GM19397 (cell line): Measurements from ENCODE around the gene CMTM2.
"Not testable (repeated sequence)": the region's sequence is repeated elsewhere in the genome, so short reads cannot be mapped to it uniquely, and the experiment has no call there.

Experiments used
- ATAC-seq: cut with Tn5 transposase; IDR thresholded peaks from one replicate; pipeline ENCODE4 v1.9.1; 2021; ENCODE audit warnings: mild to moderate bottlenecking, moderate library complexity; ENCODE audit not compliant: unreplicated experiment

CMTM2 gene

DNA sequence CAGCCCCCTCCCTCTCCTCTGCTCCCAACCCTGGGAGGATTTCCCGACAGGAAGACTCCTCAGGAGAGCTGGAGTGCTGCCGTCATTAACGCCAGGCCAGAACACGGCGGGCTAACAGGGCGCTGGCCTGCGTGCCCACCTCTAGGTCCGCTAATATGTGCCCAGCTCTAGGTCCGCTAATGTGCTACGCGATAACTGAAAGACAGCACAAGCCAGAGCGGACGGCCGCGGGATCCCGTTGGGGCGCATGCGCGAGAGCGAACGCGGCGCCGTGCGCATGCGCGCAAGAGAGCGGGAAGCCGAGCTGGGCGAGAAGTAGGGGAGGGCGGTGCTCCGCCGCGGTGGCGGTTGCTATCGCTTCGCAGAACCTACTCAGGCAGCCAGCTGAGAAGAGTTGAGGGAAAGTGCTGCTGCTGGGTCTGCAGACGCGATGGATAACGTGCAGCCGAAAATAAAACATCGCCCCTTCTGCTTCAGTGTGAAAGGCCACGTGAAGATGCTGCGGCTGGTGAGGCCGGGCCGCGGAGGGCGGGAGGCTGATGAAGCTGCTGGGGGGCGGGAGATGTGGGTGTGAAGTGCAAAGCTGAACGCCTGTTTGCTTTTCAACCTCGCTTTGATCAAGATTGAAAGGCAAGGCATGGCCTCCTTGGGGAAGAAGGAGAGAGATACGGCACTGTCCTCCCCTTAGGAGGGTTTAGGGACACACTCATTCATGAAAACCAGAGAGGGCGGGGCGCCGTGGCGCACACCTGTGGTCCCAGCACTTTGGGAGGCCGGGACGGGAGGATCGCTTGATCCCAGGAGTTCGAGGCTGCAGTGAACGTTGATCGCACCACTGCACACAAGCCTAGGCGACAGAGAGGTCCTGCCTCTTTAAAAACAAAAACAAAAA is 26.7 kb upstream of the CMTM2 start, which contains the start of gene CKLF:
Gene CKLF, plus strand, starts transcription at position 291 of the 892 bp plus-strand sequence. Its CDS starts 140 bp downstream, at position 431.
- ATAC-seq: peak; percentile 79

DNA sequence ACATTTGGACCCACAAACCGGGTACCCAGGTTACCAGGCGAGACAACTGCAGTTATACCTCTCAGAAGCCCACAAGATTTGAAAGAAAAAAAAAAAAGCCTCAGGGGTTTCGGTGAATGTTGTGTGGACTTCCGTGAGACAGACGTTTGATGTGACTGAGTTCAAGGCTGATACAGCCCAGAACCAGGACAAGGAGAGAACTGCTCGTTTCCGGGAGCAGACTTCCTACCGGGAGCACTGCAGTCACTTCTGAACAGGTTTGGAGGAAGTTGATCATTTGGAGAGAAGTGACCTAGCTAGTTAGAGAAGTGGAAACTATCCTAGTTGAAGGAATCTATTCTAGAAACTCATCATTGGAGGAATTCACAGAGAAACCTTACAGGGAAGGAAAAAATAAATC is 26.0 kb upstream of the CMTM2 start:
- ATAC-seq: no peak

DNA sequence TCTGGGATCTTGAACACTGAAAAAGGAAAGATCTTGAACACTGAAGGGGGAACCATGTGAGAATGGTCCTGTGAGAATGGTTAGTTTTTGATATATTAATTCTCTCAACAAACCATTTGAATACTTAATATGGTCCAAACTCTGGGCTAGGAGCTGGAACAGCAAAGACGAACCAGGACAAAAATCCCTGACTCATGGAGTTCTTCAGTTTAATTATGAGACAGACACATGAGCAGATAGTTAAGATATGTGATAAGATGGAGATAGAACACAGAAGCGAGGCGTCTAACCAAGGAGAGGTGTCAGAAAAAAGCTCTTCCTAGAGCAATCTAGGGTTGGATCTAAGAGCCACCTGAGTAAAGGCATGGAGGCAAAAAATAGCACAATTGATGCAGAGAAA is 25.2 kb upstream of the CMTM2 start:
- ATAC-seq: no peak

DNA sequence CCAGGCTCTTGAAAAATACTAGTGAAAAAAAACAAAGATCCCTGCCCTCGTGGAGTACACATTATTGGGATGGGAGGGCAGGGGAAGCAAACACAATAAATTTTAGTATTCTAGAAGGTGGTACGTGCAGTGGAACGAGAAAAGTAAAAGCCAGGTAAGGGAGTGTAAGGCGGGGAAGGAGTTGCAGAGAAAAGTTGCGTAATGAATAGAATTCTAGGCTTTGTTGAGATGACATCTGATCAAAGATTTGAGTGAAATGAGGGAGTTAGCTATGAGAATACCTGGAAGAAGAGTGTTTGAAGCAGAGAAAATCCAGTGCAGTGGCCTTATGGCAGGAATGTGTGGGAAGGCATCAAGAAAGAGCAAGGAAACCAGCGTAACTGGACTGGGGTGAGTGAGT is 24.8 kb upstream of the CMTM2 start:
- ATAC-seq: no peak

DNA sequence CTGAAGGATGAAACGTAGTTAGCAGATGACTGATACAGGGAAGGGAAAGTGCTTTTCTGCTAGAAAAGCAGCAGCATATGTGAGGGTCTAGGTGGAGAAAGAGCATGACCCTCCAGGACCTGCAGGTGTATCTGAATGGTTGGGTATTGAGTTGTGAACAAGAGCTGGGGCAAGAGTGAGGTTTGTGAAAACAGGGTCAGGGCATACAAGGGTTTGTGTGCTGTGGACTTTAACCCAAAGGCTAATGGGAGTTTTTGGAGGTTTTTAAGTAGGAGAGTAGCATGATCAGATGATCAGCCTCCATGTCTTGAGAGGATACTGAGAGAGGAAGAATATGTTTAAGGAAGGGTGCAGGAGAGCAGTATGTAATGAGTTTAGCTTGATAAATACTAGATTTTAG is 19.2 kb upstream of the CMTM2 start:
- no peak for ATAC-seq

DNA sequence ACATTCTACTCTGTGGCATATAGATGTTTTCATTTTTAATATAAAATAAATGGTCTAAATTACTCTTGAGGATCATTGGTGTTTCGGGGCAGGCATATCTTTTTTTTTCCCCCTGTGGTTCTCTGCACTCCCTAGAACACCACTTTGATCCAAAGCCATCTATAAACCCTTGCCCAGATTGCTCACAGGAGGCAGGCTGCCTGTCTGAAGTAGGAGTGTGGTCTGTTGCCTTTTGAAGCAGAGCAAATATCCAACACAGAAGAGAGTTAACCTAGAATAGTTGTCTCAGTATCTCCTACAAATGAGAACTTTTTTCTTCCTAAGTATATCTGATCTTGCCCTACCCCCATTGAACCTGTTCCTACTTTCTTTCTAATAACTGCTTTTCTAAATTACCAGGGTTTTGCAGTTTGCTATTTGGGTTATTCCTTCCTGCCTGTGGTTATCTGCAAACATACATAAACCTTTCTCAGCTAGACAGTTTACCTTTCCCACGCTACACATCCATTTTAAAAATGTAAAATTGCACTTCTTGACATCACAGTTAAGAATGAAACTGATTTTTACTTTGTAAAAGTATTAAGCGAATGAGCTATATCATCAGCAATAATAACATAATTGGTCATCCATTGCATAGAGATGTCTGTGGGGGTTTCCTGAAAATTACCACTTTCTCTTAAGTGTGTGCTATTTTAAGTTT is 17.7 kb upstream of the CMTM2 start:
- ATAC-seq: no peak

DNA sequence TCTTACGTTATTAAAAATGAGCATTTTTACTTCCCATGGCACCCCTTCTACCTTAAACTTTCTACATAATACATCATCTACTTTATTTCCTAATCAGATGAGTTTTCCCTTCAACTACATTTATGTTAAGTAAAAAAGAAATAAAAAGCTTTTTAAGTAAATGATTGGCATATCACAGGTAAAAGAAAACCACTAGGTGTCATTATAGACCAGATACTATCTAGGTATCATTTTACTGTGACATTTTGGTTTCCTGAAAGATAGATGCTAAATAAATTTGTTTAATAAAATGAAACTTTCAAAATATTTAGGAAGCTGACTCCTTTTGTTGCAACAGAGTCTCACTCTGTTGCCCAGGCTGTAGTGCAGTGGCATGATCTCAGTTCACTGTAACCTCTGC is 16.9 kb upstream of the CMTM2 start:
- ATAC-seq: no peak

DNA sequence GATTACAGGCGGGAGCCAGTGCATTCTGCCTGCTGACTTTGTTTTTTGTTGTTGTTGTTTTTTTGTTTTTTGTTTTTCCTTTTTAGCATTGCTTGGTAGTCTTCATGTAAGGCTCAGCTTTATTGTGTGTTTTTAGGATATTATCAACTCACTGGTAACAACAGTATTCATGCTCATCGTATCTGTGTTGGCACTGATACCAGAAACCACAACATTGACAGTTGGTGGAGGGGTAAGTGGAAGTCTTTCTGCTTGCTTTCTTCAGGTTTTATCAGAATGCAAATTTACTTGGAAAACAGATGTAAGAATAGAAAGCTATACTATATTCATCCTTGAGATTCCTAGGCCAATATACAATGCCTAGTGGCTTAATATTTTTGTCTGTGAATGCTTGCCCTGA is 16.3 kb upstream of the CMTM2 start:
- no peak for ATAC-seq

DNA sequence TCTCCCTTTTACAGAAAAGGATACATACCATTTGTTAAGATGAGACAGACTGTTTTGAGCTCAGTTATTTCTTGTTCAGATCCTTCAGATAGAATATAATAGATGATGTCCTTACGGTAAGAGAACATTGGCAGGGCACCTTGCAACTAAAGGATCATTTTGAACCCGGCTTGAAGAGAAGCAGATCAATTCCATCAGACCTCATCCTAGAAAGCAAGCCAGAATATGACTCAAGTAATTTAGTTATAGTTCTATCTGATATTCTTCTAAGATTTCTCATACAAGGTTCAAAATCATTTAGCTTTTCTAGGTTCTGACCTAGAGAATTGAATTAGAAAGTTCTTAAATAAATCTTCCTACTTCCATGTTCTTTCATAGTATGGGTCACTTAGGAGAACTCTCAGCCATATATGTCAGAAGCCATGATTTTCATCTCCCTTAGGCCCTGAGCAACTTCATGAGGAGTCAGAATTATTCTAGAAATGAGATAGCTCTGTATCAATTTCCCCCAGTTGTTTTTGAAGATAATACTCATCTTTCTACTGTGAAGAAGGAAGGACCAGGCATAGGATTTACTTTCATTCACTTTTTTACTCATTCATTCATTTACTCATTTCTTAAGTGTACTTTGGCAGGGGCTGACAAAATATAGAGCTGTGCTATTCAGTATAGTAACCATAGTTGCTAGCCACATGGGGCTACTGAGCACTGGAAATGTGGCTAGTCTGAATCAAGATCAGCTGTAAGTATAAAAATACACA is 15.5 kb upstream of the CMTM2 start:
- ATAC-seq: no peak

DNA sequence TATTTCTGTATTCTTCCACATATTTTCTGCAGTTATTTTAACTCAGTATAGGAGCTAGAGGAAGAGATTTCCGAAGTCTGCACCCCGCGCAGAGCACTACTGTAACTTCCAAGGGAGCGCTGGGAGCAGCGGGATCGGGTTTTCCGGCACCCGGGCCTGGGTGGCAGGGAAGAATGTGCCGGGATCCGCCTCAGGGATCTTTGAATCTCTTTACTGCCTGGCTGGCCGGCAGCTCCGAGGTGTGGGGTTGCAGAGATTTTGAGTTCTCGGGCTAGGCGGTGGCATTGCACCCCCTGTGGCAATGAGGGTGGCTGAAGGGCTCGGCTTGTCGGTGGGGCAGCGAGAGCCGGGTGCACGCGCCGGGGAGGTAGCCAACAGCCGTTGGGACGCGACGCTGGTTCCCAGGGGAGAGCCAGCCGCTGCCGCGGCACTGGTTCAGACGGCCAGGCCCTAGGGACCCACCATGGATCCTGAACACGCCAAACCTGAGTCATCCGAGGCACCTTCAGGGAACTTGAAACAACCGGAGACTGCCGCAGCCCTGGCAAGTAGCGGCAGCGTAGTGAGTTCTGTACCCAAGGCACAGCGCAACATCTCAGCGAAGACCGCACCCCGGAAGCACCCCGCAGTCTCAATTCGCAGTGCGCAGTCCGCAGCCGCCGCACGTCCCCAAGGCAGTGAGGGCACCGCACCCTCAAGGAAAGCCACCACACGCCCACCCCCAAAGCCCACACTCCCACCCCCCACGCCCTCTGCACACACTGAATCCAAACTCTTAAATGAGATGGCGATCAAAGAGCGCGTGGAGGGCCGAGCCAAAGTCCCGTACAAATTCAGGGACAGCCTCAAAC is 13.0 kb upstream of the CMTM2 start, which contains the start of gene CMTM1:
Gene CMTM1, plus strand, starts transcription at position 389 of the 851 bp plus-strand sequence. Its CDS starts 75 bp downstream, at position 464.
- no peak for ATAC-seq

DNA sequence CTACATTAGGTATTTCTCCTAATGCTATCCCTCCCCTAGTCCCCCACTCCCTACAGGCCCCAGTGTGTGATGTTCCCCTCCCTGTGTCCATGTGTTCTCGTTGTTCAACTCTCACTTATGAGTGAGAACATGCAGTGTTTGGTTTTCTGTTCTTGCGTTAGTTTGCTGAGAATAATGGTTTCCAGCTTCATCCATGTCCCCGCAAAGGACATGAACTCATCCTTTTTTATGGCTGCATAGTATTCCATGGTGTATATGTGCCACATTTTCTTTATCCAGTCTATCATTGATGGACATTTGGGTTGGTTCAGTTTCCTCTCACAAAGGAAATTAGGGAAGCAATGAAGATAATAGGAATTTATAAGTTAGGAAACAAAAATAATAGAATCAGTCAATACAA is 12.0 kb upstream of the CMTM2 start:
- ATAC-seq: not testable (repeated sequence)

DNA sequence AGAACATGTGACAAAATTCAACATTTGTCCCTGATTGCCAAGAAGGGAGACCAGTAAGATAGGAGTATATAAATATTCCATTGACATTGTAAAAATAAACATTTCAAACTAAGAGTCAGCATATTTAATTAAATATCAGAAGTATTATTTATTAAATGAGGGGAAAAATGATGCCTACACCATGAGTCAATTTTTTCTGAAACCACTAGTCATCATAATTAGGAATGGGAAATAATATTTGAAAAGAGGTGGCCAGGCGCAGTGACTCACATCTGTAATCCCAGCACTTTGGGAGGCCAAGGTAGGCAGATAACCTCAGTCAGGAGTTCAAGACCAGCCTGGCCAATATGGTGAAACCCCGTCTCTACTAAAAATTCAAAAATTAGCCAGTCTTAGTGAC is 10.9 kb upstream of the CMTM2 start:
- no peak for ATAC-seq

DNA sequence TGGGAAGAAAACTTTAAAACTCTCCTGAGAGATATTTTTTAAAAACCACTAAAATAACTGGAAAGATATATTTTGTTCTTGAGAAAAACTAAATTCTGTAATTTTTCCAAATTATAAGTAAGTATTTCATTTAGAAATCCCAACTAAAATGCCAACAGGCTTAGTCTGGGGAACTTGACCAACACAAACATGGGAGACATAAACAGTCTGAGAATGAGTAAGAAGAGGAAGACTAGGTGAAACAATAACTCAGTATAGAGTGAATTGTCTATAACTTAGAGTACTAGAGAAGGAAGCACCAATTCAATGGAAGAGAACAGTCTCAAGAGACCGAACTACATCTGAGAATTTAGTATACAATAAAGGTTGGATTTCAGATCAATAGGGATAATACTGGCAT is 10.1 kb upstream of the CMTM2 start:
- ATAC-seq: no peak

DNA sequence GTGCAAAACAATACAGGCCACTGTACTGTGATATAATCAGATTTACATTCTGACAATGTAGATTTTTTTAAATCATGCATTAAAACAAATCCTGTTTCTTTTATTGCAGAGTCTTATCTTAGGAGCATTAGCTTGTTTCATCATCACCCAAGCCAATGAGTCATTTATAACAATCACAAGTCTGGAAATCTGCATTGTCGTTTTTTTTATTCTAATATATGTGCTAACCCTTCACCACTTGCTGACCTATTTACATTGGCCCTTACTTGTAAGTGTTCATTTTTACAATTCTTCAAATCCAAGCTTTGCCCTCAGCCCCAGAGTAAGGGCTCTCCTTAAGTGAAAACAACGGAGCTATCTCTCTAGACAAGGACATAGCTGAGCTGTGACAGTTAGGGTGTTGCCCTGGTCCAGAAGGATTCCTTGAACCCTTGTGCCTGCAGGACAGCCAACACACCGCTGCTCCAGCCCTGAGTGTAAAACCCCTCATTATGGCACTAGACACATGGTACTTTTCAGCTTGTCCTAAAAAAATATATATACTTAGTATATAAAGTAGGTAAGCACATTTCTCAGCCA is 9.3 kb upstream of the CMTM2 start:
- no peak for ATAC-seq

DNA sequence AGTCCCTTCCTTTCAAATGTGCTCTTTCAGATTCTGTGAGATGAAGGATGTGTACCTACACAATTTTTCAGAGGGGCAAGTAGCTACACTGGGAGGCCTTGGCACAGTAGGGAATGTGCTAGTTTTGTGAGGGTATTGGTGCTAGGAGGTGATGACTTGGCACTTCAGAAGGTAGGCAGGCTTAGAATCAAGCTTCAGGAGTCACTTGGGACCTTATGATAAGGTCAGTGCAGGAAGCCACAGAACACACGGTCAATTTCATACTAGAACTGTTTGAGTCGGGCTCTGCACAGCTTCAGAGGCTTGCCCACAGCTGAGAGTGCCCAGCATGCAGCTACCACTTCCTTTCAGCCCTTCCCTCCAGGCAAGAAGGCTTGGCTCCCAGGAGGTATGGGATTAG is 6.9 kb upstream of the CMTM2 start:
- no peak for ATAC-seq

DNA sequence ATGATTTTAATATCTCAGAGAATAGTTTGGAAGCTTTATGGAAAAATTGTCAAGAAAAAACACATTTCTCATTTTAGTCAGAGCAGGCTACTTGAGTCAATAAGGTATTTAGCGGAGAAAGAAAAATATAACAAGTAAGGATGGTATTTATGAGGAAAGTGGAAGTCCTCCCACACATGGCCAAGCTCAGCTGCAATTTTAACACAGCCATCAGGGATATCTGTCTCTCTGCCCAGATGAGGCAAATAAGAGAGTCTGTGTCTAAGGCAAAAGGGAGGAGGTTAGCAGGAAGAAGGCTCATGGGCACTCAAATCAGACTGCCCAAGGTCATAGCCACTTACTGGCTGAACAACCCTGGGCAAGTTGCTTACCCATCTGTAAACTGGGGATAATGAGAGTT is 5.2 kb upstream of the CMTM2 start:
- ATAC-seq: no peak

DNA sequence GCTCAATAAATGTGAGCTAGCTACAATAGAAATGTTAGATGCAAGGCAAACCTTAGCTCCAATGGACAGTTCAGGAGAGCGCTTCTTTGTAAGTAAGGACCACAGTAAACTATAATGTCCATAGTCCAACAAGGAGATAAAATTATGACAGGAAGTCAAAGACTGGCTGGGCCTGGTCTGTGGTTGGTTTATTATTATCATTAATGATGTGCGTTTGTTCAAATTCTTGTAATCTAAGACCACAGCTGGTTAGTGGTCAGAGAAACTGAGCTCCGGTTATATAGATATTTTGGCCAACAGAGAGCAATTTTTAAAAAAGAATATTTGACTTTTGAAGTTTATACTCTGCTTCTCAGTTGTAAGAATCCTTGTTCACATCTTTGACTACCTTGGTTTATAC is 4.7 kb upstream of the CMTM2 start:
- no peak for ATAC-seq

DNA sequence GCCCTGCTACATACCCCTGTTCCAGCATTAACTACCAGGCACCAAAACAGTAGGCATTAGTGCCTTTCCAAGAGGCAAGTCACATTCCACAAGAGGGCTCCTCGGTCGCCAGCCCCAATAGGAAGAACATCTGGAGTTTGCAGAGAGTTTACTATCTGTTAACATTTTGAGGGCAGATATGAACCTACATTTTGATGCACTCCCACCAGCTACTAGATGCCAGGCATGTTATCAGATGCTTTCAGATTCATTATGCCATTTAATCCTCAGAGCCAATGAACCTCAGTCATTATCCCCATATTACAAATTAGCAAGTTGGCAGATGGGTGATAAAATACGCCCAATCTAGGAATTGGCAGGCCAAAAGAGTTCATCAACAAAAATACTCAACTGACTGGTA is 4.2 kb upstream of the CMTM2 start:
- ATAC-seq: no peak

DNA sequence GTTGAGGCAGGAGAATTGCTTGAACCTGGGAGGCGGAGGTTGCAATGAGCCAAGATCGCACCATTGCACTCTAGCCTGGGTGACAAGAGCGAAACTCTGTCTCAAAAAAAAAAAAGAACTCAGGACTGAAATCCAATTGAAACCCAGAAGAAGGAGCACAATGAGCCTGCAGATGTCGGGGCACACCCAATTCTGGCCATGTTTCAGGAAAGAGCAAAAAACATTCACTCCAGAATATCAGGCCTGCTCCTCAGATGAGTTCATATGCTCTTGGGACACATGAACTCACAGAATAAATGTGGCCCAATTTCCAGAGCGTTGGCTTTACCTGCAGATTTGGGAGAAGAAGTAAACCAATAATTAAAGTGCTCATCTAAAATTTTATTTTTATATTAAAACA is 3.0 kb upstream of the CMTM2 start:
- no peak for ATAC-seq

DNA sequence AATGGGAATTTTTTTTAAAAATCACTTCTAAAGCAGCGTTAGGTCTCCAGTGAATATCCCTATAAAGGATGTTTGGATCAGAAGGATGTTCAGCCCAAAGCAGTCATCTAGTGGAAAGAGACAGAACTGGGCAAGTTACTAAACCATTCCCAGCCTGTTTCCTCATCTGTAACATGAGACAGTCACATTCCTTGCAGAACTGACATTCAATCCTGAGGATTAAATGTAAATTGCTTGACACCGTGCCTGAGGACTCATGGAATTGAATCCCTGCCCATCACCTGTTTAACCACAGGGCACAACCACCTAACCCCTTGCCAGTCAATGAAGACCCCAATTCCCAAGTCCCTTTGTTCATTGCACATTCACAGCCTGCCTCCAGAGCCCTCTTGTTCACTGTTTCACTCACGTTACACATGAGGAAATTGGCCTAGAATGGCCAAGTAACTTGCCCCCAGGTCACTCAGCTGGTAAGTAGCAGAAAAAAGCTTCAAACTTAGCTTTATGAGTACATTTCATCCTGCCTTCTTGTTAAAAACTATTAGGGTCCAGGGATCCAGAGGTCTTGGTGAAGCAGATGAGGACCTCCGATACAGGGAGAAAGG is 1.4 kb downstream of the CMTM2 start:
- no peak for ATAC-seq
